CD4-positive, CD25-positive, alpha-beta regulatory T cell (primary cell): ENCODE data around the gene MACROD2. TPM values are rescaled to one million over a fixed set of nuclear protein-coding genes. Genes with fewer than 3 reads are reported as not detected.

Experiments used
- ATAC-seq, 2 donors: fragments of 150-1000 bp; cut with Tn5 transposase; one replicate each; pipeline ENCODE4 v1.10.0; 2021; ENCODE audit warnings: low read depth in 2 of 2, moderate number of reproducible peaks in 2 of 2, moderate library complexity in 1 of 2
- DNase-seq, 3 donors: peaks; one replicate each; pipeline versions ENCODE4 v3.0.0 to v3.0.0-alpha.2; 2012 to 2022; ENCODE audit warnings: mixed read lengths in 1 of 3
- H3K27ac ChIP-seq: one replicate; pipeline ENCODE4 v1.7.0; 2013; ENCODE audit warnings: mild to moderate bottlenecking, low read length; ENCODE audit not compliant: insufficient read depth, poor library complexity, severe bottlenecking
- H3K27me3 ChIP-seq: one replicate; pipeline ENCODE4 v1.7.0; 2013; ENCODE audit warnings: low read length; ENCODE audit not compliant: control insufficient read depth, insufficient read depth
- H3K36me3 ChIP-seq: one replicate; pipeline ENCODE4 v1.7.0; 2013; ENCODE audit warnings: mild to moderate bottlenecking, low read length, moderate library complexity; ENCODE audit not compliant: control insufficient read depth, insufficient read depth
- H3K4me1 ChIP-seq: 2 replicates; pipeline ENCODE4 v1.7.0; 2013; ENCODE audit warnings: mild to moderate bottlenecking, low read length; ENCODE audit not compliant: insufficient read depth, control insufficient read depth, poor library complexity, severe bottlenecking
- H3K4me3 ChIP-seq: one replicate; pipeline ENCODE4 v1.7.0; 2013; ENCODE audit warnings: low read depth, mild to moderate bottlenecking, low read length, moderate library complexity
- H3K9me3 ChIP-seq, 2 experiments: 1 replicate in 1 of 2; 2 replicates in 1 of 2; pipeline ENCODE4 v1.7.0; 2013; ENCODE audit warnings: low read length in 2 of 2, mild to moderate bottlenecking in 1 of 2, moderate library complexity in 1 of 2; ENCODE audit not compliant: control insufficient read depth in 2 of 2
- H3K27ac Mint-ChIP-seq, 3 donors: one replicate each; pipeline ENCODE4 v1.8.0; 2020 to 2022; ENCODE audit warnings: mild to moderate bottlenecking in 3 of 3, mixed read lengths in 3 of 3, moderate library complexity in 2 of 3
- H3K27me3 Mint-ChIP-seq: one replicate; pipeline ENCODE4 v1.8.0; 2022; ENCODE audit warnings: mild to moderate bottlenecking, mixed read lengths
- H3K36me3 Mint-ChIP-seq: one replicate; pipeline ENCODE4 v1.8.0; 2020; ENCODE audit warnings: mixed read lengths
- H3K4me1 Mint-ChIP-seq, 4 donors: one replicate each; pipeline ENCODE4 v1.8.0; 2020 to 2022; ENCODE audit warnings: mixed read lengths in 4 of 4, mild to moderate bottlenecking in 1 of 4
- H3K4me3 Mint-ChIP-seq, 4 donors: one replicate each; pipeline ENCODE4 v1.8.0; 2020 to 2022; ENCODE audit warnings: mild to moderate bottlenecking in 4 of 4, mixed read lengths in 4 of 4, moderate library complexity in 3 of 4
- H3K9me3 Mint-ChIP-seq, 7 donors: one replicate each; pipeline ENCODE4 v1.8.0; 2020 to 2022; ENCODE audit warnings: mixed read lengths in 7 of 7, mild to moderate bottlenecking in 3 of 7, moderate library complexity in 2 of 7
- polyA plus RNA-seq, 4 donors: library from polyadenylated mRNA; unstranded; fragments of 300-500 nt; fragmentation: Illumina TruSeq; gene quantifications; one replicate each; pipeline ENCODE4 v1.2.3, GENCODE V29; 2021
- total RNA-seq: library from RNA; stranded (reverse); gene quantifications from one replicate; pipeline ENCODE4 v1.2.3, GENCODE V29; 2022

The MACROD2 gene
- total and polyA plus RNA-seq, 5 donors from 2014 or later, result 1.4 TPM; not detected in 4

DNA sequence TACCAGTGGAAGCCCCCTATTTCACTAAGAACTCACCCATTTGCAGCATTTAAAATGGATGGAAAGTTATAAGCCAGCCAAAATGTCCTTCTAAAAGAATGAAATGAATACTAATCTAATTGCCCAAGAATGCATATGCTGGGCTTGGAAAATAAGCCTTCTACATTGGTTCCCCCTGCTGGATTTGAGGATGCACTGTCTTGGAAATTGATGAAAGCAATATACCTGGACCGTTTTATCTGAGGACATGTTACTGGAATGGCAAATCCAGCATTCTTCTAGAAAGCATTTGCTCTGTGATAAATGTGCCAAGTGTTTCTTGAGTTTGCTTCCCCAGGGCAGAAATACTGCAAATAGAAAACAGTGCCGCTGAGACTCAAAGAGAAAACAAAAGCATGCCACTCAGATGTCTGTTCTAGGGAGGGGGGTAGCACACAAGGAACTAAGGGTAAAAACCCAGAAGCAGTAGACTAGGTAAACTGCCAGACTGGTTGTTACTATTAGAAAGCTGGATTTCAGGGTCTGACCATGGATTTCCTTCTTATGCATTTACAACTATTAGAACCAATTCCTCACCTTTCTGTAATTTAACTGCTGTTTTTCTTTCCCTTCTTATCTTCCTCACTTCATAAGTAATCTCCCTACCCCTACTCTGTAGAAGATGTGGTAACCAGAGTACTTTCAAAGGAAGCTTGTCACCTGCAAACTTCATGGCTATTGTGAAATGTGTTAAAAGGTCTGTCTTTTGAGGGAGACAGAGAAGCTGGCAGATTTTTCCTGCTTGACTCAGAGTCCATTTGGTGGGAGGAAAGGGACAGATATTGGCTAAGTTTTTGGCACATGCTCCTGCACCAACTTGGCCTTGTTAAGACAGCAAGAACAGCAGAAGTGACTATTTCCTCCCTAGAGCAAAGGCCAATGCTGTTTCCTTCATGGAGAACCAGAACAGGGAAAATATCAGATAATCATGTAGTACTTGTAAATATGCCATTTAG lies 1935.3 kb downstream of the MACROD2 start:
- Histone ChIP-seq H3K9me3 (no peaks in the 10 kb centered on the region), H3K36me3 (no peaks in the 10 kb centered on the region), H3K4me3 (no peak overlapping the region), H3K4me1 (no peaks in the 10 kb centered on the region), H3K27me3 (no peaks in the 10 kb centered on the region), H3K27ac (no peak overlapping the region)
- H3K9me3 Mint-ChIP-seq, result peaks cover 0 to 10% (median 4%) of the 10 kb centered on the region in 7 donors
- H3K27ac Mint-ChIP-seq, result no peak overlapping the region
- DNase-seq, result no peak
- H3K27me3 Mint-ChIP-seq, result no peaks in the 10 kb centered on the region
- no peaks in the 10 kb centered on the region for H3K4me1 Mint-ChIP-seq
- H3K36me3 Mint-ChIP-seq, result no peaks in the 10 kb centered on the region
- H3K4me3 Mint-ChIP-seq, result no peak overlapping the region
- no peak for ATAC-seq

DNA sequence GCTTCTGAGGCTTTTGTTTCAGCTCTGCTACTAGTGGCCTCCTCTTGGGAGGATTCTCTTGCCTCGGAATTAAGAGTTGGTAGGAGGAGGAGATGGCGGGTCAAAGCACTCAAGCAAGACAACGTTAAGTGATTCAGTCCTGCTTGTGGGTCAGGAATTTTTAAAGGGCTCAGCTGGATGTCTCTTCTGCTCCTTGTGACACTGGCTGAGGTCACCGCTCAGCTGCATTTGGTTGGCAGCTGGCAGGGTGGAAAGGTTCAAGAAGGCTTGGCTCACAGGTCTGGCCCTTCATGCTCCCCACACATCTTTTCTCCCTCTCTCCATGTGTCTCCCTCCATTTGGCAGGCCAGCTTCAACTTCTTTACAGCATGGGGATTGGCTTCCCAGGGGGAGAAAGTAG lies 1936.6 kb downstream of the MACROD2 start:
- Histone ChIP-seq H3K27ac (no peak overlapping the region), H3K27me3 (no peaks in the 10 kb centered on the region), H3K4me1 (no peaks in the 10 kb centered on the region), H3K36me3 (no peaks in the 10 kb centered on the region), H3K4me3 (no peak overlapping the region), H3K9me3 (no peaks in the 10 kb centered on the region)
- Mint-ChIP-seq H3K4me3 (no peak overlapping the region), H3K27ac (no peak overlapping the region), H3K36me3 (no peaks in the 10 kb centered on the region), H3K27me3 (no peaks in the 10 kb centered on the region), H3K9me3 (peaks cover 0 to 8% (median 3%) of the 10 kb centered on the region in 7 donors), H3K4me1 (no peaks in the 10 kb centered on the region)
- ATAC-seq (no peak), DNase-seq (no peak)

GRCh38 chr20:15937179-15937578 lies 1941.9 kb downstream of the MACROD2 start:
- Histone ChIP-seq H3K27ac (no peak overlapping the region), H3K27me3 (no peaks in the 10 kb centered on the region), H3K4me1 (no peaks in the 10 kb centered on the region), H3K4me3 (no peak overlapping the region), H3K36me3 (no peaks in the 10 kb centered on the region), H3K9me3 (no peaks in the 10 kb centered on the region)
- H3K27me3 Mint-ChIP-seq, result no peaks in the 10 kb centered on the region
- H3K9me3 Mint-ChIP-seq, result peaks cover 0 to 21% (median 8%) of the 10 kb centered on the region in 7 donors
- DNase-seq (no peak), ATAC-seq (no peak)
- H3K27ac Mint-ChIP-seq, result no peak overlapping the region
- H3K4me1 Mint-ChIP-seq, result no peaks in the 10 kb centered on the region
- no peak overlapping the region for H3K4me3 Mint-ChIP-seq
- no peaks in the 10 kb centered on the region for H3K36me3 Mint-ChIP-seq

GRCh38 chr20:15938847-15939246 lies 1943.5 kb downstream of the MACROD2 start:
- DNase-seq (no peak), ATAC-seq (no peak)
- Mint-ChIP-seq H3K4me1 (no peaks in the 10 kb centered on the region), H3K27ac (no peak overlapping the region), H3K27me3 (no peaks in the 10 kb centered on the region), H3K36me3 (no peaks in the 10 kb centered on the region), H3K4me3 (no peak overlapping the region), H3K9me3 (peaks cover 0 to 21% (median 6%) of the 10 kb centered on the region in 7 donors)
- no peaks in the 10 kb centered on the region for H3K9me3 ChIP-seq
- H3K4me3 ChIP-seq, result no peak overlapping the region
- H3K36me3 ChIP-seq, result no peaks in the 10 kb centered on the region
- H3K27ac ChIP-seq, result no peak overlapping the region
- H3K27me3 ChIP-seq, result no peaks in the 10 kb centered on the region
- no peaks in the 10 kb centered on the region for H3K4me1 ChIP-seq

DNA sequence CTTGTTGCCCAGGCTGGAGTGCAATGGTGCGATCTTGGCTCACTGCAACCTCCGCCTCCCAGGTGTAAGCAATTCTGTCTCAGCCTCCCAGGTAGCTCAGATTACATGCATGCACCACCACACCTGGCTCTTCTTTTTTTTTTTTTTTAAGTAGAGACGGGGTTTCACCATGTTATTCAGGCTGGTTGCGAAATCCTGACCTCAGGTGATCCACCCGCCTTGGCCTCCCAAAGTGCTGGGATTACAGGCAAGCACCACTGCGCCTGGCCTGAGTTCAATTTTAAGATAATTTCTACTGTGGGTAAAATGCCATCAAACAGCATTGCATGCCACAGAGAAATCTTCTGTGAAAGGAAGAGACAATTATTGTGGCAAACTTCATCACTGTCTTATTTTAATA lies 1944.8 kb downstream of the MACROD2 start:
- Mint-ChIP-seq H3K4me1 (no peaks in the 10 kb centered on the region), H3K36me3 (no peaks in the 10 kb centered on the region), H3K27ac (no peak overlapping the region), H3K27me3 (no peaks in the 10 kb centered on the region), H3K9me3 (peaks cover 0 to 17% (median 6%) of the 10 kb centered on the region in 7 donors), H3K4me3 (no peak overlapping the region)
- Histone ChIP-seq H3K4me1 (no peaks in the 10 kb centered on the region), H3K27me3 (no peaks in the 10 kb centered on the region), H3K36me3 (no peaks in the 10 kb centered on the region), H3K4me3 (no peak overlapping the region), H3K27ac (no peak overlapping the region), H3K9me3 (no peaks in the 10 kb centered on the region)
- DNase-seq (no peak), ATAC-seq (no peak)

GRCh38 chr20:15942130-15942529 lies 1946.8 kb downstream of the MACROD2 start:
- Histone ChIP-seq H3K27me3 (no peaks in the 10 kb centered on the region), H3K4me3 (no peak overlapping the region), H3K4me1 (no peaks in the 10 kb centered on the region), H3K9me3 (no peaks in the 10 kb centered on the region), H3K36me3 (no peaks in the 10 kb centered on the region), H3K27ac (no peak overlapping the region)
- no peak for DNase-seq
- Mint-ChIP-seq H3K36me3 (no peaks in the 10 kb centered on the region), H3K4me1 (no peaks in the 10 kb centered on the region), H3K27ac (no peak overlapping the region), H3K4me3 (no peak overlapping the region), H3K9me3 (peaks cover 0 to 22% (median 6%) of the 10 kb centered on the region in 7 donors), H3K27me3 (no peaks in the 10 kb centered on the region)
- ATAC-seq, result no peak

DNA sequence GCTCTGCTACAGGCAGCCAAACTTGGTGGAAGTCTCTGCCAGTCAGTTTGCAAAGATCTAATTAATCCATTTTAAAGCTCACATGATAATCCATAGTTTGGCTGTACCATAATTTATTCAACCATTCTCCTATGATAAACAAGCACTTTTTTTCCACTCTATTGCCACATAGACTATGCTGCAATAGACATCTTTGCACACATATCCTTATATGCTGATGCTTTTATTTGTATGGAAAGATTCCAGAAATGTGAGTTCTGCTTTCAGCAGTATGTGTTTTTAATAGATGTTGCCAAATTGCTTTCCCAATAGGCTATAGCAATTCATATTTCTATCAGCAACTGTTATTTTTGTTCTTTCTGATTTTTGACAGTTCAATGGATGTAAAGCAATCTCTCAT lies 1950.0 kb downstream of the MACROD2 start:
- Histone ChIP-seq H3K9me3 (no peaks in the 10 kb centered on the region), H3K27ac (no peak overlapping the region), H3K4me3 (no peak overlapping the region), H3K36me3 (no peaks in the 10 kb centered on the region), H3K27me3 (no peaks in the 10 kb centered on the region), H3K4me1 (no peaks in the 10 kb centered on the region)
- Mint-ChIP-seq H3K27ac (no peak overlapping the region), H3K4me3 (no peak overlapping the region), H3K9me3 (peaks cover 0 to 16% (median 3%) of the 10 kb centered on the region in 7 donors), H3K4me1 (no peaks in the 10 kb centered on the region), H3K36me3 (no peaks in the 10 kb centered on the region), H3K27me3 (no peaks in the 10 kb centered on the region)
- DNase-seq (no peak), ATAC-seq (no peak)

GRCh38 chr20:15949391-15949790 lies 1954.1 kb downstream of the MACROD2 start:
- DNase-seq (no peak), ATAC-seq (no peak)
- no peak overlapping the region for H3K4me3 Mint-ChIP-seq
- H3K36me3 Mint-ChIP-seq, result no peaks in the 10 kb centered on the region
- Histone ChIP-seq H3K36me3 (no peaks in the 10 kb centered on the region), H3K9me3 (peaks cover 0 to 7% of the 10 kb centered on the region in 2 experiments), H3K4me1 (no peaks in the 10 kb centered on the region), H3K27me3 (no peaks in the 10 kb centered on the region), H3K27ac (no peak overlapping the region), H3K4me3 (no peak overlapping the region)
- peaks cover 0 to 33% (median 3%) of the 10 kb centered on the region in 7 donors for H3K9me3 Mint-ChIP-seq
- no peak overlapping the region for H3K27ac Mint-ChIP-seq
- no peaks in the 10 kb centered on the region for H3K27me3 Mint-ChIP-seq
- no peaks in the 10 kb centered on the region for H3K4me1 Mint-ChIP-seq
